ENCODE data around the gene ATP2B2.

Gene ATP2B2

GRCh38 chr3:10435850-10436249 is 69.5 kb downstream of the ATP2B2 start:
- H3K4me1 ChIP-seq (ENCODE audit: control insufficient read depth, insufficient read depth, low read length, poor library complexity, severe bottlenecking) = peaks cover 12% of the 10 kb centered on the region
- no peaks in the 10 kb centered on the region for H3K9me3 ChIP-seq (ENCODE audit: control insufficient read depth, low read length)
- 92 to 100% methylated on average over 2 to 3 of the region's 3 CpGs for WGBS, 2 experiments (ENCODE audit: insufficient coverage in 2 of 2)
- H3K4me3 ChIP-seq (ENCODE audit: extremely low read depth, insufficient read depth, low read length, poor library complexity, severe bottlenecking) = no peak overlapping the region
- no peak overlapping the region for H3K27ac ChIP-seq (ENCODE audit: low read depth, low read length, severe bottlenecking)
- no peaks in the 10 kb centered on the region for H3K36me3 ChIP-seq (ENCODE audit: control insufficient read depth, insufficient read depth, low read length)

GRCh38 chr3:10434938-10435336 is 70.4 kb downstream of the ATP2B2 start:
- H3K9me3 ChIP-seq (ENCODE audit: control insufficient read depth, low read length) = no peaks in the 10 kb centered on the region
- no peak overlapping the region for H3K27ac ChIP-seq (ENCODE audit: low read depth, low read length, severe bottlenecking)
- H3K4me3 ChIP-seq (ENCODE audit: extremely low read depth, insufficient read depth, low read length, poor library complexity, severe bottlenecking) = no peak overlapping the region
- 78 to 80% methylated on average over 5 to 6 of the region's 9 CpGs for WGBS, 2 experiments (ENCODE audit: insufficient coverage in 2 of 2)
- H3K36me3 ChIP-seq (ENCODE audit: control insufficient read depth, insufficient read depth, low read length) = no peaks in the 10 kb centered on the region
- H3K4me1 ChIP-seq (ENCODE audit: control insufficient read depth, insufficient read depth, low read length, poor library complexity, severe bottlenecking) = peaks cover 12% of the 10 kb centered on the region

GRCh38 chr3:10434144-10434937 is 71.0 kb downstream of the ATP2B2 start:
- H3K36me3 ChIP-seq (ENCODE audit: control insufficient read depth, insufficient read depth, low read length) = no peaks in the 10 kb centered on the region
- H3K27ac ChIP-seq (ENCODE audit: low read depth, low read length, severe bottlenecking) = no peak overlapping the region
- WGBS, 2 experiments (ENCODE audit: insufficient coverage in 2 of 2) = 80% methylated on average over 2 of the region's 2 CpGs; no CpG with 5 or more reads in 1 of the 2 experiments
- H3K4me3 ChIP-seq (ENCODE audit: extremely low read depth, insufficient read depth, low read length, poor library complexity, severe bottlenecking) = no peak overlapping the region
- H3K4me1 ChIP-seq (ENCODE audit: control insufficient read depth, insufficient read depth, low read length, poor library complexity, severe bottlenecking) = peaks cover 12% of the 10 kb centered on the region
- no peaks in the 10 kb centered on the region for H3K9me3 ChIP-seq (ENCODE audit: control insufficient read depth, low read length)

- Histone ChIP-seq H3K9me3 (ENCODE audit: control insufficient read depth, low read length) (no peaks in the 10 kb centered on the region), H3K4me3 (ENCODE audit: extremely low read depth, insufficient read depth, low read length, poor library complexity, severe bottlenecking) (no peak overlapping the region), H3K4me1 (ENCODE audit: control insufficient read depth, insufficient read depth, low read length, poor library complexity, severe bottlenecking) (peaks cover 2% of the 10 kb centered on the region), H3K36me3 (ENCODE audit: control insufficient read depth, insufficient read depth, low read length) (no peaks in the 10 kb centered on the region), H3K27ac (ENCODE audit: low read depth, low read length, severe bottlenecking) (no peak overlapping the region)
- 84 to 92% methylated on average over 2 of the region's 2 CpGs for WGBS, 2 experiments (ENCODE audit: insufficient coverage in 2 of 2)
Measured at GRCh38 chr3:10432931-10433330, 72.5 kb downstream of the ATP2B2 start.

GRCh38 chr3:10432156-10432845 is 73.1 kb downstream of the ATP2B2 start:
- H3K9me3 ChIP-seq (ENCODE audit: control insufficient read depth, low read length) = no peaks in the 10 kb centered on the region
- H3K36me3 ChIP-seq (ENCODE audit: control insufficient read depth, insufficient read depth, low read length) = no peaks in the 10 kb centered on the region
- WGBS, 2 experiments (ENCODE audit: insufficient coverage in 2 of 2) = 87 to 95% methylated on average over 14 to 16 of the region's 16 CpGs
- no peak overlapping the region for H3K4me3 ChIP-seq (ENCODE audit: extremely low read depth, insufficient read depth, low read length, poor library complexity, severe bottlenecking)
- no peaks in the 10 kb centered on the region for H3K4me1 ChIP-seq (ENCODE audit: control insufficient read depth, insufficient read depth, low read length, poor library complexity, severe bottlenecking)
- H3K27ac ChIP-seq (ENCODE audit: low read depth, low read length, severe bottlenecking) = no peak overlapping the region

- Histone ChIP-seq H3K4me3 (ENCODE audit: extremely low read depth, insufficient read depth, low read length, poor library complexity, severe bottlenecking) (no peak overlapping the region), H3K4me1 (ENCODE audit: control insufficient read depth, insufficient read depth, low read length, poor library complexity, severe bottlenecking) (no peaks in the 10 kb centered on the region), H3K36me3 (ENCODE audit: control insufficient read depth, insufficient read depth, low read length) (no peaks in the 10 kb centered on the region), H3K27ac (ENCODE audit: low read depth, low read length, severe bottlenecking) (no peak overlapping the region), H3K9me3 (ENCODE audit: control insufficient read depth, low read length) (no peaks in the 10 kb centered on the region)
- WGBS, 2 experiments (ENCODE audit: insufficient coverage in 2 of 2) = 93% methylated on average over 1 of the region's 1 CpG
Measured at GRCh38 chr3:10430805-10431204, 74.6 kb downstream of the ATP2B2 start.

- Histone ChIP-seq H3K27ac (ENCODE audit: low read depth, low read length, severe bottlenecking) (no peak overlapping the region), H3K4me3 (ENCODE audit: extremely low read depth, insufficient read depth, low read length, poor library complexity, severe bottlenecking) (no peak overlapping the region), H3K4me1 (ENCODE audit: control insufficient read depth, insufficient read depth, low read length, poor library complexity, severe bottlenecking) (no peaks in the 10 kb centered on the region), H3K36me3 (ENCODE audit: control insufficient read depth, insufficient read depth, low read length) (no peaks in the 10 kb centered on the region), H3K9me3 (ENCODE audit: control insufficient read depth, low read length) (no peaks in the 10 kb centered on the region)
- WGBS, 2 experiments (ENCODE audit: insufficient coverage in 2 of 2) = 82 to 88% methylated on average over 6 to 10 of the region's 12 CpGs
Measured at GRCh38 chr3:10428406-10429091, 76.8 kb downstream of the ATP2B2 start.

GRCh38 chr3:10426346-10427220 is 78.8 kb downstream of the ATP2B2 start:
- H3K36me3 ChIP-seq (ENCODE audit: control insufficient read depth, insufficient read depth, low read length) = no peaks in the 10 kb centered on the region
- H3K9me3 ChIP-seq (ENCODE audit: control insufficient read depth, low read length) = no peaks in the 10 kb centered on the region
- H3K4me3 ChIP-seq (ENCODE audit: extremely low read depth, insufficient read depth, low read length, poor library complexity, severe bottlenecking) = no peak overlapping the region
- WGBS, 2 experiments (ENCODE audit: insufficient coverage in 2 of 2) = 85 to 89% methylated on average over 12 of the region's 15 CpGs
- H3K4me1 ChIP-seq (ENCODE audit: control insufficient read depth, insufficient read depth, low read length, poor library complexity, severe bottlenecking) = no peaks in the 10 kb centered on the region
- H3K27ac ChIP-seq (ENCODE audit: low read depth, low read length, severe bottlenecking) = no peak overlapping the region

GRCh38 chr3:10423171-10423882 is 82.1 kb downstream of the ATP2B2 start:
- no peaks in the 10 kb centered on the region for H3K9me3 ChIP-seq (ENCODE audit: control insufficient read depth, low read length)
- no peak overlapping the region for H3K4me3 ChIP-seq (ENCODE audit: extremely low read depth, insufficient read depth, low read length, poor library complexity, severe bottlenecking)
- H3K27ac ChIP-seq (ENCODE audit: low read depth, low read length, severe bottlenecking) = no peak overlapping the region
- 85 to 88% methylated on average over 10 to 11 of the region's 14 CpGs for WGBS, 2 experiments (ENCODE audit: insufficient coverage in 2 of 2)
- H3K36me3 ChIP-seq (ENCODE audit: control insufficient read depth, insufficient read depth, low read length) = no peaks in the 10 kb centered on the region
- no peaks in the 10 kb centered on the region for H3K4me1 ChIP-seq (ENCODE audit: control insufficient read depth, insufficient read depth, low read length, poor library complexity, severe bottlenecking)

- Histone ChIP-seq H3K4me3 (ENCODE audit: extremely low read depth, insufficient read depth, low read length, poor library complexity, severe bottlenecking) (no peak overlapping the region), H3K9me3 (ENCODE audit: control insufficient read depth, low read length) (no peaks in the 10 kb centered on the region), H3K36me3 (ENCODE audit: control insufficient read depth, insufficient read depth, low read length) (no peaks in the 10 kb centered on the region), H3K4me1 (ENCODE audit: control insufficient read depth, insufficient read depth, low read length, poor library complexity, severe bottlenecking) (no peaks in the 10 kb centered on the region), H3K27ac (ENCODE audit: low read depth, low read length, severe bottlenecking) (no peak overlapping the region)
- WGBS, 2 experiments (ENCODE audit: insufficient coverage in 2 of 2) = 86 to 94% methylated on average over 5 of the region's 5 CpGs
Measured at GRCh38 chr3:10421996-10422395, 83.4 kb downstream of the ATP2B2 start.
